COLO668 (cell line): ENCODE results near the gene RAB43.

Experiments used
- DNase-seq: peaks from one replicate; lab custom pipeline; 2025; ENCODE audit not compliant: unreplicated experiment; lab: John Stamatoyannopoulos, UW

The RAB43 gene

GRCh38 chr3:129061888-129062834 lies 59.4 kb downstream of the RAB43 start:
- DNase-seq = no peak

GRCh38 chr3:129061023-129061887 lies 60.3 kb downstream of the RAB43 start:
- DNase-seq = no peak

GRCh38 chr3:129060276-129061022 lies 61.2 kb downstream of the RAB43 start, which contains the start of gene GP9:
GP9 (plus strand) TSS chr3:129060779; CDS start chr3:129061740, 961 bp downstream.
- DNase-seq = no peak

GRCh38 chr3:129059311-129059958 lies 62.2 kb downstream of the RAB43 start:
- no peak for DNase-seq

- DNase-seq = peak; percentile 16
These were observed 63.0 kb downstream of the RAB43 start for GRCh38 chr3:129058441-129059200.

- DNase-seq = no peak
These were observed 64.4 kb downstream of the RAB43 start for GRCh38 chr3:129057249-129057648.

GRCh38 chr3:129056451-129057173 lies 65.0 kb downstream of the RAB43 start:
- no peak for DNase-seq

- DNase-seq = no peak
These were observed 66.9 kb downstream of the RAB43 start for GRCh38 chr3:129054605-129055104.

GRCh38 chr3:129052675-129053074 lies 68.9 kb downstream of the RAB43 start:
- DNase-seq = no peak

GRCh38 chr3:129051871-129052340 lies 69.7 kb downstream of the RAB43 start:
- no peak for DNase-seq

GRCh38 chr3:129050556-129051295 lies 70.9 kb downstream of the RAB43 start:
- no peak for DNase-seq

GRCh38 chr3:129047553-129047839 lies 74.1 kb downstream of the RAB43 start:
- no peak for DNase-seq

- no peak for DNase-seq
These were observed 74.7 kb downstream of the RAB43 start for GRCh38 chr3:129046732-129047552.

- DNase-seq = no peak
These were observed 75.4 kb downstream of the RAB43 start for GRCh38 chr3:129046037-129046731.

GRCh38 chr3:129045675-129046036 lies 75.9 kb downstream of the RAB43 start:
- peak; percentile 28 for DNase-seq

GRCh38 chr3:129040579-129041300 lies 80.9 kb downstream of the RAB43 start:
- no peak for DNase-seq
